Measurements from ENCODE around the gene EPS15. TPM values are rescaled to one million over a fixed set of nuclear protein-coding genes. Genes with fewer than 3 reads are reported as not detected.

The EPS15 gene
- total and polyA plus RNA-seq, 9 of the 15 experiments (the other 6 are each of a cell fraction or from before 2014, with no cell fraction given) = 23.1 to 69.0 (median 41.7) TPM

DNA sequence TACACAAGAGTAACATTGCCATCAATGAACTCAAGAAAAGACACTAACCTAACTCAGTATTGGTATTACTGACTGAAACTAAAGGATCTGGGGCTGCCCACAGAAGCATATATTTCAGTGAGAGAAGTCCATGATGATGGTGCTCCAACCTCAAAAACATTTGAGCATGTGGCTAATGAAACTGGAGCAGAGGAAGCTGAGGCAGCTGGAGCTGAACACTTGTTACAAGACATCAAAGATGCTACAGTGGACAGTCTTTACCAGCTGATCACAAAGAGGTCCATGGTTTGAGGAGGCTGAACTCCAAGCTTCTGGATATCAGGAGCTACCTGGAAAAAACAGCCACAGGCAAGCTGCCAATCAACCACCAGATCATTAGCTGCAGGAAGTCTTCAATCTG is 146.5 kb downstream of the EPS15 start (continued):
- TF ChIP-seq CTCF (IDR thresholded peaks at IDR 0.05 in 2 of 3, conservative IDR thresholded peaks at IDR 0.05 in 1 of 3; ENCODE audit: insufficient read depth in 2 of 3, low read depth in 1 of 3, low read length in 3 of 3) (no peak), NR2F6 (CRISPR knock-in tag; IDR thresholded peaks at IDR 0.05) (no peak)

DNA sequence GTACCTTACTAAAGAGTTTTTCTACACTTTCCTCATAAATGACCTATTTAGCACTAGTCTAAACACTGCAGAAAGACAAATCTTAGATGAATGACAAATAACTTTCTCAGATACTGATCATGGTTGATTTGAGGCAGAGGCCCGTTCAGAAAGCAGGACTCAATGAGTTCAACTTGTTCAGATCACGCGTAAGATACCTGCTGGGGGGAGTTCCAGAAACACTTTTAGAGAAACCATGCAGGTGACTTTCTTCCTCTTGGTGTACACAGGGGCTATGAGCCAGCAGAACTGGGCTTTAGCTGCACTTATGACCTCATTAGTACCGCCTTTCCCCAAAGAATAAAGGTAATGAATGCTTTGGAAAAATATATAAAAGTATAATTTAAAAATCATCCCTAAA is 149.9 kb downstream of the EPS15 start:
- no peak for ATAC-seq
- no peak overlapping the region for H3K4me2 ChIP-seq (ENCODE audit: insufficient read depth, low read length)
- H4K20me1 ChIP-seq (replicated peaks; ENCODE audit: control insufficient read depth, insufficient read depth, low read length) = no peaks in the 10 kb centered on the region
- no peaks in the 10 kb centered on the region for H3K79me2 ChIP-seq (ENCODE audit: control insufficient read depth, insufficient read depth, low read length)
- in situ Hi-C loops (cut with MboI) (no loop called here), intact Hi-C loops (cut with micrococcal nuclease) (no loop called here)
- no peak for DNase-seq (ENCODE audit: extremely low read depth in 1 of 4, low spot score in 3 of 4)
- H2AFZ ChIP-seq (ENCODE audit: low read depth, low read length) = no peak overlapping the region
- no peaks in the 10 kb centered on the region for H3K9me1 ChIP-seq (ENCODE audit: control insufficient read depth, insufficient read depth, low read length)
- 77% methylated on average over 4 of the region's 4 CpGs for WGBS (ENCODE audit: insufficient coverage, low coverage, missing lambda C conversion rate)
- FAIRE-seq = no peak
- no peak overlapping the region for H3K4me3 ChIP-seq
- ChIA-PET POLR2A (no interaction called here), CTCF (ENCODE audit: low intra/inter-chr PET ratio) (no interaction called here)
- BruUV-seq (replicated peaks) = no TSS peak
- H3K9me3 ChIP-seq (replicated peaks; ENCODE audit: control insufficient read depth, insufficient read depth, low read depth, low read length) = no peaks in the 10 kb centered on the region
- no peak overlapping the region for H3K9ac ChIP-seq (ENCODE audit: insufficient read depth in 1 of 2, low read depth in 2 of 2, low read length in 2 of 2)
- H3K4me1 ChIP-seq (replicated peaks in 1 of 2; ENCODE audit: control insufficient read depth in 2 of 2, insufficient read depth in 2 of 2, low read length in 2 of 2) = no peaks in the 10 kb centered on the region
- no peak overlapping the region for H3K27ac ChIP-seq (ENCODE audit: extremely low read depth, low read depth, low read length)
- no peaks in the 10 kb centered on the region for H3K27me3 ChIP-seq (ENCODE audit: control insufficient read depth in 2 of 2, insufficient read depth in 2 of 2, low read length in 2 of 2)
- peaks cover 35% of the 10 kb centered on the region for H3K36me3 ChIP-seq (ENCODE audit: control insufficient read depth, insufficient read depth, low read length)
- TF ChIP-seq ZKSCAN8 (CRISPR knock-in tag; IDR thresholded peaks at IDR 0.05) = no peak
- TF ChIP-seq, protein P1, sequence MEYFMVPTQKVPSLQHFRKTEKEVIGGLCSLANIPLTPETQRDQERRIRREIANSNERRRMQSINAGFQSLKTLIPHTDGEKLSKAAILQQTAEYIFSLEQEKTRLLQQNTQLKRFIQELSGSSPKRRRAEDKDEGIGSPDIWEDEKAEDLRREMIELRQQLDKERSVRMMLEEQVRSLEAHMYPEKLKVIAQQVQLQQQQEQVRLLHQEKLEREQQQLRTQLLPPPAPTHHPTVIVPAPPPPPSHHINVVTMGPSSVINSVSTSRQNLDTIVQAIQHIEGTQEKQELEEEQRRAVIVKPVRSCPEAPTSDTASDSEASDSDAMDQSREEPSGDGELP (CRISPR knock-in tag; IDR thresholded peaks at IDR 0.05; ENCODE audit: borderline replicate concordance) = no peak
- TF ChIP-seq, protein P2, sequence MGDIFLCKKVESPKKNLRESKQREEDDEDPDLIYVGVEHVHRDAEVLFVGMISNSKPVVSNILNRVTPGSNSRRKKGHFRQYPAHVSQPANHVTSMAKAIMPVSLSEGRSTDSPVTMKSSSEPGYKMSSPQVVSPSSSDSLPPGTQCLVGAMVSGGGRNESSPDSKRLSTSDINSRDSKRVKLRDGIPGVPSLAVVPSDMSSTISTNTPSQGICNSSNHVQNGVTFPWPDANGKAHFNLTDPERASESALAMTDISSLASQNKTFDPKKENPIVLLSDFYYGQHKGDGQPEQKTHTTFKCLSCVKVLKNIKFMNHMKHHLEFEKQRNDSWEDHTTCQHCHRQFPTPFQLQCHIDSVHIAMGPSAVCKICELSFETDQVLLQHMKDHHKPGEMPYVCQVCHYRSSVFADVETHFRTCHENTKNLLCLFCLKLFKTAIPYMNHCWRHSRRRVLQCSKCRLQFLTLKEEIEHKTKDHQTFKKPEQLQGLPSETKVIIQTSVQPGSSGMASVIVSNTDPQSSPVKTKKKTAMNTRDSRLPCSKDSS (IDR thresholded peaks at IDR 0.05; ENCODE audit: low read depth, partially characterized antibody) = no peak
- TF ChIP-seq, protein P3, sequence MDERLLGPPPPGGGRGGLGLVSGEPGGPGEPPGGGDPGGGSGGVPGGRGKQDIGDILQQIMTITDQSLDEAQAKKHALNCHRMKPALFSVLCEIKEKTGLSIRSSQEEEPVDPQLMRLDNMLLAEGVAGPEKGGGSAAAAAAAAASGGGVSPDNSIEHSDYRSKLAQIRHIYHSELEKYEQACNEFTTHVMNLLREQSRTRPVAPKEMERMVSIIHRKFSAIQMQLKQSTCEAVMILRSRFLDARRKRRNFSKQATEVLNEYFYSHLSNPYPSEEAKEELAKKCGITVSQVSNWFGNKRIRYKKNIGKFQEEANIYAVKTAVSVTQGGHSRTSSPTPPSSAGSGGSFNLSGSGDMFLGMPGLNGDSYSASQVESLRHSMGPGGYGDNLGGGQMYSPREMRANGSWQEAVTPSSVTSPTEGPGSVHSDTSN (CRISPR knock-in tag; IDR thresholded peaks at IDR 0.05; ENCODE audit: low read depth) = no peak
- TF ChIP-seq, protein P3 (tag; conservative IDR thresholded peaks at IDR 0.05; ENCODE audit: low read depth) = no peak

Measured in K562 (cell line).